OCI-LY3 (cell line): Measurements from ENCODE around the gene OR4N2.
"Not testable (repeated sequence)": the region's sequence is repeated elsewhere in the genome, so short reads cannot be mapped to it uniquely, and the experiment has no call there.

Source experiments
- H2AFZ ChIP-seq: fragments of 200-600, 300-600 bp; shearing (Covaris generic); 2 replicates; pipeline ENCODE4 v1.6.0; 2014; ENCODE audit warnings: antibody characterized with exemption, low read depth, low read length
- H3K27ac ChIP-seq: fragments of 200-600, 300-600 bp; sonication (generic); 2 replicates; pipeline ENCODE4 v1.5.1; 2014; ENCODE audit warnings: mild to moderate bottlenecking, low read length, moderate library complexity, mixed read lengths
- H3K27me3 ChIP-seq: fragments of 200-600, 300-600 bp; sonication (generic); 2 replicates; pipeline ENCODE4 v1.6.1; 2014; ENCODE audit warnings: low read depth, low read length, mixed read lengths
- H3K36me3 ChIP-seq: fragments of 200-600, 300-600 bp; sonication (generic); replicated peaks from 2 replicates; pipeline ENCODE3; 2014; ENCODE audit warnings: low read depth, low read length, mixed read lengths
- H3K4me1 ChIP-seq: fragments of 300-600, 200-600 bp; sonication (generic); 2 replicates; pipeline ENCODE4 v1.6.1; 2014; ENCODE audit warnings: low read length, mixed read lengths
- H3K4me2 ChIP-seq: fragments of 200-600, 300-600 bp; sonication (generic); 2 replicates; pipeline ENCODE4 v1.6.1; 2014; ENCODE audit warnings: low read length, mixed read lengths
- H3K4me3 ChIP-seq: fragments of 300-600, 200-600 bp; sonication (generic); 2 replicates; pipeline ENCODE4 v1.5.1; 2014; ENCODE audit warnings: antibody characterized with exemption, mild to moderate bottlenecking, low read length, moderate library complexity
- H3K79me2 ChIP-seq: fragments of 300-600, 200-600 bp; shearing (Covaris generic); 2 replicates; pipeline ENCODE4 v1.6.1; 2014; ENCODE audit warnings: mild to moderate bottlenecking, low read length, mixed read lengths
- H3K9ac ChIP-seq: fragments of 300-600, 200-600 bp; shearing (Covaris generic); 2 replicates; pipeline ENCODE4 v1.6.0; 2014; ENCODE audit warnings: mild to moderate bottlenecking, low read length, moderate library complexity
- H3K9me3 ChIP-seq: fragments of 200-600, 300-600 bp; shearing (Covaris generic); 2 replicates; pipeline ENCODE4 v1.6.1; 2014; ENCODE audit warnings: low read length, mixed read lengths; ENCODE audit not compliant: insufficient read depth
- H4K20me1 ChIP-seq: fragments of 200-600, 300-600 bp; sonication (generic); 2 replicates; pipeline ENCODE4 v1.6.1; 2016; ENCODE audit warnings: low read length, mixed read lengths; ENCODE audit not compliant: insufficient read depth
- EZH2phosphoT487 ChIP-seq: fragments of 200-600 bp; shearing (Covaris generic); IDR thresholded peaks from 2 replicates; pipeline ENCODE4 v1.6.1; 2018; ENCODE audit warnings: antibody characterized with exemption, mixed run types, low read depth
- TF ChIP-seq, protein P1 (sequence below): fragments of 200-600, 300-600 bp; sonication (generic); IDR thresholded peaks from 2 replicates; pipeline ENCODE4 v1.5.1; 2014; ENCODE audit warnings: antibody characterized with exemption, low read length, low read depth

OR4N2 gene

DNA sequence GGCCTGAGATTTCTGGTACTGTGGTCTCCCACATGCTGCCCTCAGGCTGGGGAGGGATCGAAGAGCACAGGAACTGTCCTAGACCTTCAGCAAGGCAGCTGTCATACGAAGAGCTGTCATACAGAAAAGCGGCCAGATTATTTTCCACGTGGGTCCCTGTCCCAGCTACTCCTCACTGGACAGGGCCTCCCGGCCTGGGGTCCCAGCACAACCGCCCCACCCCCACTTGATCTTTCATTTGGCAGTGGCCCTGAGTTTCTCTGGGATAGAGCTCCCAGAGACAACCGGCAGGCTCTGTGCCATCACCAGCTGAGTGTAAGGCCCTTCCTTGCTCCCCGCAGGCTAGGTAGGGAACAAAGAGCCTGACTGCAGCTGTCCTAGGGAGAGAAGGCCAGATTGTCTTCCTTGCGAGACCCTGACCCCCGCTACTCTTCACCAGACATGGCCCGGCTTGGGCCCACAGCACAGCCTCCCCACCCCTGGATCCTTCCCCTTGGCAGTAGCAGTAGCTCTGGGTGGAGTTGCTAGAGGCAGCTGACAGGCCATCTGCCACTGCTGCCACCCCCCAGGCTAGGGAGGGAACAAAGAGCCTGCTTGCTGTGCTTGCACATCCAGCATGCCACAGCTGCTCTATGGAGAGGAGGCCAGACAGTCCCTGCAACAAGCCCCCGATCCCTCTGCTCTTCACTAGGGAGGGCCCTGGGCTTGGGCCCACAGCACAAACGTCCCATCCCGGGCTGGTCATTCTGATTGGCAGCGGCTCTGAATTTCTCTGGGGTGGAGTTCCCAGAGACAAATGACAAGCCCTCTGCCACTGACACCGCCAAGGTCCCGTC is 3.1 kb upstream of the OR4N2 start:
- TF ChIP-seq, protein P1, sequence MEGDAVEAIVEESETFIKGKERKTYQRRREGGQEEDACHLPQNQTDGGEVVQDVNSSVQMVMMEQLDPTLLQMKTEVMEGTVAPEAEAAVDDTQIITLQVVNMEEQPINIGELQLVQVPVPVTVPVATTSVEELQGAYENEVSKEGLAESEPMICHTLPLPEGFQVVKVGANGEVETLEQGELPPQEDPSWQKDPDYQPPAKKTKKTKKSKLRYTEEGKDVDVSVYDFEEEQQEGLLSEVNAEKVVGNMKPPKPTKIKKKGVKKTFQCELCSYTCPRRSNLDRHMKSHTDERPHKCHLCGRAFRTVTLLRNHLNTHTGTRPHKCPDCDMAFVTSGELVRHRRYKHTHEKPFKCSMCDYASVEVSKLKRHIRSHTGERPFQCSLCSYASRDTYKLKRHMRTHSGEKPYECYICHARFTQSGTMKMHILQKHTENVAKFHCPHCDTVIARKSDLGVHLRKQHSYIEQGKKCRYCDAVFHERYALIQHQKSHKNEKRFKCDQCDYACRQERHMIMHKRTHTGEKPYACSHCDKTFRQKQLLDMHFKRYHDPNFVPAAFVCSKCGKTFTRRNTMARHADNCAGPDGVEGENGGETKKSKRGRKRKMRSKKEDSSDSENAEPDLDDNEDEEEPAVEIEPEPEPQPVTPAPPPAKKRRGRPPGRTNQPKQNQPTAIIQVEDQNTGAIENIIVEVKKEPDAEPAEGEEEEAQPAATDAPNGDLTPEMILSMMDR: no peak
- TF ChIP-seq EZH2phosphoT487: no peak
- Histone ChIP-seq H2AFZ (no peak overlapping the region), H3K27ac (no peak overlapping the region), H3K36me3 (no peaks in the 10 kb centered on the region), H3K27me3 (no peaks in the 10 kb centered on the region), H3K9me3 (no peaks in the 10 kb centered on the region), H4K20me1 (no peaks in the 10 kb centered on the region), H3K4me2 (no peak overlapping the region), H3K79me2 (no peaks in the 10 kb centered on the region), H3K4me1 (no peaks in the 10 kb centered on the region), H3K4me3 (no peak overlapping the region), H3K9ac (no peak overlapping the region)

- Histone ChIP-seq H3K9ac (no peak overlapping the region), H3K36me3 (no peaks in the 10 kb centered on the region), H4K20me1 (no peaks in the 10 kb centered on the region), H3K4me2 (no peak overlapping the region), H3K27me3 (no peaks in the 10 kb centered on the region), H3K9me3 (no peaks in the 10 kb centered on the region), H2AFZ (no peak overlapping the region), H3K79me2 (no peaks in the 10 kb centered on the region), H3K4me1 (no peaks in the 10 kb centered on the region), H3K27ac (no peak overlapping the region), H3K4me3 (no peak overlapping the region)
- TF ChIP-seq EZH2phosphoT487: no peak
- TF ChIP-seq, protein P1: no peak
These were observed 2.5 kb upstream of the OR4N2 start for GRCh38 chr14:19801118-19801464.

DNA sequence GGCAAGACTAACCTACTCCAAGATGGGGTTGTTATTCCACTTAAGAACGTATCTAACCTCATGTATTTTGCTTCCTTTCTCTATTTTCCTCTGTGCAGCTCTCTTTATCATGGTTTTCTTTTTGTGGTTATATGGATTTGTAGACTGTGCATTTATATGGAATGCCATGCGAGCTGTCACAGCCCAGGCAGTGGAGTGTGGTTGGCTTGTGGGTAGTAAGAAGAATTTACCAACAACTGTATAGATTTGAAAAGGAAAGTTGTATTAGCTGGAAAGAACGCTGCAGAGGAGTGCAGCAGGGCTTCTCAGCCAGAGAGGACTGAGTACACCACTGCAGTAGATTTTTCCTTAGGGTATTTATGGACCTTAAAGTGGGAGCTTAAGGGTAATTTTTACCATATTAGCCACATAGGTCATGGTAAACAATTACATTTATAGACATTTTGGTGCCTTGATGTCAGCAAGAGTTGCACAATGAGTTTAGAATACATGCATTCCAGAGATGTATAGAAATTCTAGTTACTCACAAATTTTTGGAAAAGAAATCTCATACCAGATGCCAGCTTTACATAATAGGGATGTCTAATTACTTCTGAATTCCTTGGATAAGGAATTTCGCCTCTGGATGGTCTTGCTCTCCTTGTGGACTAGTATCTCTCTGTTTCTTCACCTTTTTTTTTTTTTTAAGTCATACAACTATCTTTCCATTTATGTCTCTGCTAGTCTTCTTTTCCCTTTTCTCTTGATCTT is 9.8 kb downstream of the OR4N2 start:
- not testable (repeated sequence) for H3K9ac ChIP-seq, H4K20me1 ChIP-seq, H3K27me3 ChIP-seq, H3K4me3 ChIP-seq, H2AFZ ChIP-seq, H3K79me2 ChIP-seq, H3K27ac ChIP-seq, H3K36me3 ChIP-seq, H3K4me1 ChIP-seq, H3K9me3 ChIP-seq, H3K4me2 ChIP-seq

DNA sequence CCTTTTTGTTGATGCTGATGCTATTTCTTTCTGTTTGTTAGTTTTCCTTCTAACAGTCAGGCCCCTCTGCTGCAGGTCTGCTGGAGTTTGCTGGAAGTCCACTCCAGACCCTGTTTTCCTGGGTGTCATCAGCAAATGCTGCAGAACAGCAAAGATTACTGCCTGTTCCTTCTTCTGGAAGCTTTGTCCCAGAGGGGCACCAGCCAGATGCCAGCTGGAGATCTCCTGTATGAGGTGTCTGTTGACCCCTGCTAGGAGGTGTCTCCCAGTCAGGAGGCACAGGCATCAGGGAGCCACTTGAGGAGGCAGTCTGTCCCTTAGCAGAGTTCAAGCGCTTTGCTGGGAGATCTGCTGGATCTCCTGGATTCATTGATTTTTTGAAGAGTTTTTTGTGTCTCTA is 16.3 kb downstream of the OR4N2 start:
- not testable (repeated sequence) for H3K27ac ChIP-seq, H3K9ac ChIP-seq, H3K36me3 ChIP-seq, H3K4me2 ChIP-seq, H3K4me3 ChIP-seq, H3K27me3 ChIP-seq, H3K79me2 ChIP-seq, H3K9me3 ChIP-seq, H2AFZ ChIP-seq, H3K4me1 ChIP-seq, H4K20me1 ChIP-seq

GRCh38 chr14:19821016-19821415 is 17.4 kb downstream of the OR4N2 start:
- H3K4me3 ChIP-seq, H3K79me2 ChIP-seq, H3K9me3 ChIP-seq, H4K20me1 ChIP-seq, H3K36me3 ChIP-seq, H3K9ac ChIP-seq, H3K4me1 ChIP-seq, H3K27me3 ChIP-seq, H3K27ac ChIP-seq, H2AFZ ChIP-seq, H3K4me2 ChIP-seq: not testable (repeated sequence)
